CD14-positive monocyte (primary cell): ENCODE results near the gene AQP2. TPM values are rescaled to one million over a fixed set of nuclear protein-coding genes. Genes with fewer than 3 reads are reported as not detected.

Experiments used
- DNase-seq, 3 donors: peaks; one replicate each; pipeline ENCODE4 v3.0.0-alpha.2; 2011 to 2022
- H2AFZ ChIP-seq: 2 replicates; pipeline ENCODE4 v1.6.0; 2012; ENCODE audit warnings: mild to moderate bottlenecking, low read depth, low read length, inconsistent platforms; ENCODE audit not compliant: insufficient read depth, poor library complexity, severe bottlenecking
- H3K27ac ChIP-seq, 2 donors: 1 replicate in 1 of 2; 2 replicates in 1 of 2; pipeline ENCODE4 v1.5.1; 2012 to 2013; ENCODE audit warnings: low read length in 2 of 2, control low read depth in 1 of 2, inconsistent platforms in 1 of 2, low read depth in 1 of 2, mild to moderate bottlenecking in 1 of 2
- H3K27me3 ChIP-seq, 2 donors: one replicate each; pipeline versions ENCODE4 v1.6.0 to v1.6.1; 2011 to 2013; ENCODE audit warnings: low read length in 2 of 2; ENCODE audit not compliant: control insufficient read depth in 2 of 2, insufficient read depth in 2 of 2
- H3K36me3 ChIP-seq, 2 donors: replicated peaks in 1 of 2; 1 replicate in 1 of 2; 2 replicates in 1 of 2; pipeline versions ENCODE4 v1.5.1 to v1.6.1; 2012 to 2013; ENCODE audit warnings: low read length in 2 of 2, control low read depth in 1 of 2, inconsistent platforms in 1 of 2, mild to moderate bottlenecking in 1 of 2; ENCODE audit not compliant: insufficient read depth in 2 of 2, control insufficient read depth in 1 of 2
- H3K4me1 ChIP-seq, 2 donors: 1 replicate in 1 of 2; 2 replicates in 1 of 2; pipeline versions ENCODE4 v1.5.1 to v1.6.1; 2012 to 2013; ENCODE audit warnings: low read length in 2 of 2, control low read depth in 1 of 2, inconsistent platforms in 1 of 2, mild to moderate bottlenecking in 1 of 2, moderate library complexity in 1 of 2; ENCODE audit not compliant: insufficient read depth in 2 of 2, control insufficient read depth in 1 of 2
- H3K4me2 ChIP-seq: replicated peaks from 2 replicates; pipeline ENCODE3; 2012; ENCODE audit warnings: low read length, moderate library complexity, mild to moderate bottlenecking; ENCODE audit not compliant: poor library complexity, severe bottlenecking; ENCODE audit errors: extremely low read depth
- H3K4me3 ChIP-seq, 3 experiments: fragments of 200-600 bp in 1 of 3; sonication (generic) in 1 of 3; replicated peaks in 1 of 3; 1 replicate in 2 of 3; 2 replicates in 1 of 3; pipeline ENCODE4 v1.5.1; 2011 to 2013; ENCODE audit warnings: low read length in 3 of 3, mild to moderate bottlenecking in 3 of 3, control low read depth in 2 of 3, low read depth in 2 of 3, inconsistent platforms in 1 of 3, moderate library complexity in 1 of 3
- H3K79me2 ChIP-seq: 2 replicates; pipeline ENCODE4 v1.6.0; 2012; ENCODE audit warnings: mild to moderate bottlenecking, control low read depth, inconsistent platforms, low read length, moderate library complexity; ENCODE audit not compliant: insufficient read depth
- H3K9ac ChIP-seq: 2 replicates; pipeline ENCODE4 v1.6.0; 2017; ENCODE audit warnings: low read length, mild to moderate bottlenecking; ENCODE audit not compliant: insufficient read depth, poor library complexity, severe bottlenecking
- H3K9me3 ChIP-seq, 2 donors: replicated peaks in 1 of 2; 1 replicate in 1 of 2; 2 replicates in 1 of 2; pipeline versions ENCODE4 v1.5.1 to v1.6.1; 2012 to 2013; ENCODE audit warnings: low read length in 2 of 2, control low read depth in 1 of 2; ENCODE audit not compliant: control insufficient read depth in 1 of 2, insufficient read depth in 1 of 2
- H4K20me1 ChIP-seq: 2 replicates; pipeline ENCODE4 v1.6.0; 2012; ENCODE audit warnings: mild to moderate bottlenecking, low read length, control low read depth, moderate library complexity; ENCODE audit not compliant: insufficient read depth
- H3K27ac Mint-ChIP-seq, 7 donors: one replicate each; pipeline ENCODE4 v1.8.0; 2020; ENCODE audit warnings: mild to moderate bottlenecking in 7 of 7, mixed read lengths in 7 of 7, moderate library complexity in 6 of 7, inconsistent platforms in 2 of 7
- H3K27me3 Mint-ChIP-seq, 3 donors: one replicate each; pipeline ENCODE4 v1.8.0; 2021 to 2022; ENCODE audit warnings: low read depth in 3 of 3, mild to moderate bottlenecking in 3 of 3, mixed read lengths in 3 of 3, moderate library complexity in 3 of 3, inconsistent platforms in 1 of 3
- H3K36me3 Mint-ChIP-seq, 2 donors: one replicate each; pipeline ENCODE4 v1.8.0; 2020; ENCODE audit warnings: mixed read lengths in 2 of 2, inconsistent platforms in 1 of 2, mild to moderate bottlenecking in 1 of 2
- H3K4me1 Mint-ChIP-seq: one replicate; pipeline ENCODE4 v1.8.0; 2020; ENCODE audit warnings: mild to moderate bottlenecking, mixed read lengths
- H3K4me3 Mint-ChIP-seq, 2 donors: one replicate each; pipeline ENCODE4 v1.8.0; 2020; ENCODE audit warnings: mild to moderate bottlenecking in 2 of 2, mixed read lengths in 2 of 2, moderate library complexity in 1 of 2
- H3K9me3 Mint-ChIP-seq, 7 donors: one replicate each; pipeline ENCODE4 v1.8.0; 2020 to 2022; ENCODE audit warnings: mixed read lengths in 7 of 7, mild to moderate bottlenecking in 6 of 7, moderate library complexity in 6 of 7, inconsistent platforms in 2 of 7
- WGBS: methylation state at CpG from one replicate; pipeline ENCODE4 v1.1.5; 2013; ENCODE audit warnings: missing lambda C conversion rate; ENCODE audit not compliant: insufficient coverage; 5-methylcytosine and 5-hydroxymethylcytosine counted together
- intact Hi-C, 2 donors: fragments of 100-400 bp; cut with micrococcal nuclease; formaldehyde crosslinking; loops; one replicate each; pipeline versions ENCODE4 v1.15.0 to v1.15.1; 2023
- polyA plus RNA-seq, 3 donors: library from polyadenylated mRNA; depleted of rRNA in 1 of 3; unstranded in 2 of 3; stranded (reverse) in 1 of 3; fragments of 300-500 nt in 2 of 3; fragments of >200 nt in 1 of 3; fragmentation: Illumina TruSeq in 2 of 3; gene quantifications; 1 replicate in 2 of 3; 2 replicates in 1 of 3; pipeline ENCODE4 v1.2.3, GENCODE V29; 2012 to 2021
- TF ChIP-seq, protein P1 (sequence below): fragments of 200-600 bp; IDR thresholded peaks from one replicate; pipeline ENCODE4 v1.8.0; 2022; ENCODE audit warnings: antibody characterized with exemption, mild to moderate bottlenecking

Gene AQP2
- polyA plus RNA-seq, 3 donors = not detected

DNA sequence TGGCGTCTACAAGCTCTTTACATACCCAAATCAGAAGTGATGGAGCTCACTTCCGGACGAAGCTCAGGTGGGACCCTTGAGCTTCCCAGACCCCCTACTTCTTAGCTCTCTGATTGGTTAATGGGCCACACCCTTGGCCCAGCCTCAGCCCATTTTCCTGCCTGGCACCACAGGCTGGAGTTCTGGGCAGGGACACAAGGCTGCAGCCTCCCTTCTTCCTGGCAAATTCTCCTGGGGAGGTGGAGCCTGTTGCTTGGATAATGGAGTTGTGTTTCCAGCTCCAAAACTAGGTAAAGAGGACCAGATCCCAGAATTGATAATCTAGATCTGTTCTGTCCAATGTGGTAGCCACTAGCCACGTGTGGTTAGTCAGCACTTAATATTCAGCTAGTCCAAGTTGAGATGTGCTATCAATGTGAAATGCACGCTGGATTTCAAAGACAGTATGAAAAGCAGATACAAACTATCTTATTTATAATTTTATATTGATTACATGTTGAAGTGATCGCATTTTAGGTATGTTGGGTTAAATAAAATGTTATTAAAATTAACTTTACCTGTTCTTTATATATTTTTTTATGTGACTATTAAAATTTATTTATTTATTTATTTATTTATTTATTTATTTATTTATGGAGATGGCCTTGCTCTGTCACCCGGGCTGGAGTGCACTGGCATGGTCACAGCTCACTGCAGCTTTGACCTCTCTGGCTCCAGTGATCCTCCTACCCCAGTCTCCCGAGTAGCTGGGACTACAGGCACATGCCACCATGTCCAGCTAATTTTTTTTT, 34.2 kb upstream of the AQP2 start:
- H3K27me3 Mint-ChIP-seq = peaks cover 24 to 31% (median 28%) of the 10 kb centered on the region in 3 donors

DNA sequence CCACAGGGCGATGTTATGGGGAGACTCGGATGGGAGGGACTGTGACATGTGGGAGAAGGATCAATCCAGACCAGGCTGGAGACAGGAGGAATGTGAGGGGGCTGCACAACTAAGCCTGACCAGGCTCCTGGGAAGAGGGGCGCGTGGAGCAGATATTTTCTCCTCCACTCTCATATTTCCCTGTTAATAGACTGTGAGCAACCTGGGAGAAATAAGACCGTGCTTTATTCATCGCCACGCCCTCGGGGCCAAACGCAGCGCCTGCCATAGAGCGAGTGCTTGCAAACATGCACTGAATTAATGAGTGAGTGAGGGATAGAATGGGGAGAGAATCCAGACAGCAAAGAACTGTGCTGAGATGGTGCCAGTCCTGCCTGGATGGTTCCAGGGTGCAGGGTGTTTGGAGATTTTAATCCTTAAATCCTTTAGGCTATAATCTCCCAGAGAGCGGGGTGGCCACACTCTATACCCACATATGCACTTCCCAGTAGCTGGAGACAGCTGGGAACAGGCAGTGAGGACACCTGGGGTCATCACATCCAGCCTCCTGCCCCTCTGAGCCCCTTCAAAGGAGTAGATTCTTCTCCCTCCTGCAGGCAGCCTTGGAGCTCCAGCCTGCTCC, 33.3 kb upstream of the AQP2 start:
- Histone ChIP-seq H3K9me3 (no peaks in the 10 kb centered on the region), H3K27ac (no peak overlapping the region), H4K20me1 (no peaks in the 10 kb centered on the region), H3K4me2 (no peak overlapping the region), H3K4me3 (no peak overlapping the region), H3K9ac (no peak overlapping the region), H3K27me3 (no peaks in the 10 kb centered on the region), H2AFZ (no peak overlapping the region), H3K4me1 (peaks cover 11 to 15% of the 10 kb centered on the region in 2 donors), H3K36me3 (no peaks in the 10 kb centered on the region), H3K79me2 (no peaks in the 10 kb centered on the region)
- H3K9me3 Mint-ChIP-seq = peaks cover 0 to 1% (median 0%) of the 10 kb centered on the region in 7 donors
- no peak for DNase-seq
- H3K27ac Mint-ChIP-seq = no peak overlapping the region
- WGBS = 94% methylated on average over 7 of the region's 12 CpGs
- intact Hi-C loops = no loop called here
- H3K4me3 Mint-ChIP-seq = no peak overlapping the region
- H3K4me1 Mint-ChIP-seq = peaks cover 16% of the 10 kb centered on the region
- TF ChIP-seq, protein P1, sequence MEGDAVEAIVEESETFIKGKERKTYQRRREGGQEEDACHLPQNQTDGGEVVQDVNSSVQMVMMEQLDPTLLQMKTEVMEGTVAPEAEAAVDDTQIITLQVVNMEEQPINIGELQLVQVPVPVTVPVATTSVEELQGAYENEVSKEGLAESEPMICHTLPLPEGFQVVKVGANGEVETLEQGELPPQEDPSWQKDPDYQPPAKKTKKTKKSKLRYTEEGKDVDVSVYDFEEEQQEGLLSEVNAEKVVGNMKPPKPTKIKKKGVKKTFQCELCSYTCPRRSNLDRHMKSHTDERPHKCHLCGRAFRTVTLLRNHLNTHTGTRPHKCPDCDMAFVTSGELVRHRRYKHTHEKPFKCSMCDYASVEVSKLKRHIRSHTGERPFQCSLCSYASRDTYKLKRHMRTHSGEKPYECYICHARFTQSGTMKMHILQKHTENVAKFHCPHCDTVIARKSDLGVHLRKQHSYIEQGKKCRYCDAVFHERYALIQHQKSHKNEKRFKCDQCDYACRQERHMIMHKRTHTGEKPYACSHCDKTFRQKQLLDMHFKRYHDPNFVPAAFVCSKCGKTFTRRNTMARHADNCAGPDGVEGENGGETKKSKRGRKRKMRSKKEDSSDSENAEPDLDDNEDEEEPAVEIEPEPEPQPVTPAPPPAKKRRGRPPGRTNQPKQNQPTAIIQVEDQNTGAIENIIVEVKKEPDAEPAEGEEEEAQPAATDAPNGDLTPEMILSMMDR = no peak
- H3K36me3 Mint-ChIP-seq = no peaks in the 10 kb centered on the region
- peaks cover 28 to 35% (median 30%) of the 10 kb centered on the region in 3 donors for H3K27me3 Mint-ChIP-seq

More for the DNA sequence above, 34.2 kb upstream of the AQP2 start:
- peaks cover 16% of the 10 kb centered on the region for H3K4me1 Mint-ChIP-seq
- Histone ChIP-seq H3K9me3 (no peaks in the 10 kb centered on the region), H2AFZ (no peak overlapping the region), H3K4me2 (no peak overlapping the region), H3K36me3 (no peaks in the 10 kb centered on the region), H3K27ac (no peak overlapping the region), H3K79me2 (no peaks in the 10 kb centered on the region), H3K9ac (no peak overlapping the region), H4K20me1 (no peaks in the 10 kb centered on the region), H3K4me3 (no peak overlapping the region), H3K27me3 (no peaks in the 10 kb centered on the region), H3K4me1 (peaks cover 11 to 15% of the 10 kb centered on the region in 2 donors)
- peaks cover 0 to 1% (median 0%) of the 10 kb centered on the region in 7 donors for H3K9me3 Mint-ChIP-seq
- TF ChIP-seq, protein P1 = no peak
- H3K36me3 Mint-ChIP-seq = no peaks in the 10 kb centered on the region
- DNase-seq = no peak
- intact Hi-C loops = no loop called here
- no peak overlapping the region for H3K4me3 Mint-ChIP-seq
- H3K27ac Mint-ChIP-seq = no peak overlapping the region
- WGBS = 95% methylated on average over 4 of the region's 8 CpGs
